ENCODE measurements around the gene ANKRD28.
"Not testable (repeated sequence)": the region's sequence is repeated elsewhere in the genome, so short reads cannot be mapped to it uniquely, and the experiment has no call there.

ANKRD28 gene

DNA sequence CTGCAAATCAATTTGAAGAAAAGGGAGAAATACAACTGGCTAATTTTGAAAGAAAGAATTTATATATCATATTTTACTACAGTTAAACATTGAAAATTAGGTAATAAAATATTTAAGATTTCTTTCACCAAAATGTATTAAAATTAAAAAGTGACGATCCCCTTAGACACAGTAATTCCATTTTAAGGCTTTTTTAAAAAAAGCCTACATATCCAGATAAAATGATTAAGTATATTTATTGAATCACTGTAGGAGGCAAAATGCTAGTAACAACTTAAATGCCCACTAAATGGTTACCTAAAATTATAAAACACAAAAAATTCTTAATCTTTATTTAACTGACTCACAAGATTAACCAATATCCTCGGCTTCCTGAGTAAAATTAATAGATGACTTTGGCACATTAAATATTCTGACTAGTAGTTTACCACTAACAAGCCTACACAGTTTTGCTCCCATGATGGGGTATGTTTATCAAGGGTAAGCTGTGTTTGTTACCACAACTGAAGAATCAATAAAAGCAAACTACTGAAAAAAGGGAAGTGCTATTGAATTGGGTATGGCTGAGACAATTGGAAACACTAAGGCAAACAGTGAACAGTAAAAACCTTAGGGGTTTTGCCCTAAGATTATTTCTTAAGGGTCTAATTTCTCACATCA, 28.4 kb downstream of the ANKRD28 start:
- no peak for DNase-seq

DNA sequence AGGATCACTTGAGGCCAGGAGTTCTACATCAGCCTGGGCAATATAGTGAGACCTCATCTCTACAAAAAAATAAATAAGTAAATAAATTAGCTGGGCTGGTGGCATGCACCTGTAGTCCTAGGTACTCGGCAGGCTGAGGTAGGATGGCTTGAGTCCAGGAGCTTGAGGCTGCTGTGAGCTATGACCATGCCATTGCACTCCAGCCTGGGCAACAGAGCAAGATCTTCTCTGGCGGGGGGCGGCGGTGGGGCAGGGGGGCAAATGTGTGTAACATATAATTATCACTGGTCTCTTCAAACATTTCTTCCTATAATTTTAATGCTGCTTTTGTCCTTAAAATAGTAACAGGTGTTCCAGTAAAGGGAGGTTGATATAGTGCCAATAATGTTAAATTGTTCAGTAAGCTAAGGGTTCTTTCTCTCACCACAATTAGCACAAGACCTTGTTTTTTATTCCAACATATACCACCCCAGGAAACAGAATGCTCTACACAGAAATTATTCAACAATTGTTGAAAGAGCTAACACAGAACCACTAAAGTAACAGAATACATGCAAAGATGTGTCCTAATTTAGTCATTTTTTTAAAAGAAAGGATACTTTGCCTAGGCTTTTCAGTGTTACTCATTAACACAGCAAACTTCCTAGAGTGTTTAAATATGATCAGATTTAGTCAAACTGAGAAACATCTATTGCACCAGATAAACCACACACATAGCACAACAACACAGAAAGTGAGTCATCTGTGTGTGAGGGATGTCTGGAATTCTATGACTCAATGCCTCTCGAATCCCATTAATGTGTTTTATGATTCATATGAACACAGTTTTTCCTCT, 29.1 kb downstream of the ANKRD28 start:
- no peak for DNase-seq

DNA sequence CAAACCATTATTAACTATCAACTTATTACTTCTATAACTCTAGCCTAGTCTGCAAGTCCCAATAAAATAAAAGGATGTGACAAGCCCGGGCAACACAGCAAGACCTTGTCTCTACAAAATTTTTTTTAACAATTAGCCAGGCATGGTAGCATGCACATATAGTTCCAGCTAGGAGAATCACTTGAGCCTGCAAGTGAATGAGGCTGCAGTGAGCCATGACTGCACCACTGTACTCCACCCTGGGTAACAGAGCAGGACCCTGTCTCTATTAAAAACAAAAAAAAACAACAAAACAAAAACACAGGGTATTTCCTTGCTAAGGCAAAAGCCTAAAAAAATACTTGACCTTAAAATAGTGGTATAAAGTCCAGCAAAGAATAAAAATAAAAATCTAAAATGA, 31.4 kb downstream of the ANKRD28 start:
- DNase-seq, result no peak

DNA sequence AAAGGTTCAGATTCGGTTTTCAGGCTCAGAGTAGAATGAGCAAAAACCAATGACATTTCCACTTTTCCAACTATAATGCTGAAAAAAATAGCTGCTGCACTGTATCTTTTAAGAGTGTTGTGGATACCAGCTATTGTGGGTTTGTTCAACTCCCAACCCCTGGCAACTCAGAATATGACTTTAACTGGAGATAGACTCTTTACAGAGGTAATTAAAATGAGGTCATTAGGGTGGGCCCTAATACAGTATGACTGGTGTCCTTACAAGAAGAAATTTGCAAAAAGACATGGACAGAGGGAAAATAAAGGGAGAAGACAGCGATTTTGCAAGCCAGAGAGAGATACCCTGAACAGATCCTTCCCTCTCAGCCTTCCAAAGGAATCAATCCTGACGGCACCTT, 39.5 kb downstream of the ANKRD28 start:
- no peak for DNase-seq

DNA sequence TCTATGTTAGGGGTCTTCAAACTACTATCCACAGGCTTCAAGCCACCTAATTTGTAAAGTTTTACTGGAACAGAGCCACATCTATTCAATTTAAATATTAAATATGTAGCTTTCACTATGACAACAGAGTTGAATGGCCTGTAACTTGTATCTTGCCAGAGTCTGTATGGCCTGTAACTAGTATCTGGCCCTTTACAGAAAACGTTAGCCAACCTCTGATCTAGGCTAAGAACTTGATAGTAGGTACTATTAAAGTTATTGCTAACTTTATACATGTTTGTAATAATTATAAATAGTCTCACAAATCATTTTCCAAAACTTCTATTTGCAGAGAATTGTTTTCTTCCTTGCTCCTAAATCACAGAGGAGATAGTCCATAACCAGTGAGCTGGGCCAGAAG, 40.0 kb downstream of the ANKRD28 start:
- no peak for DNase-seq

DNA sequence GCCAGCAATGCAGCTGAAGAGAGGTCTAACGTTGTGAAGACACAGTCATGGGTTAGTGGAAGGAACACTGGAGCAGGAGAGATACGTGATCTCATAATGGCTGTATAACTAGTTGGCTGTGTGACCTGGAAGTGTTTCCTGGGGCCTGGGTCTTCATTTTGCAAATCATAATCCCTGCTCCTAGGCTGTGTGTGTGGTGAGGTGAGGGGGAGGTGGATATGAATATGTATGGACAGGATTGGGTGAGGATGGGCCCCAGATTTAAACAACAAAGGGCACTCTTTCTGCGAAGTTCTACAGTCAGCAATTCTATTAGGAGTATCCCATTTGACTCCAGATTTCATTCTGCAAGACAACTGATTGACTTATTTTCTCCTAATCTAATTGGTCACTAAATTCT, 41.3 kb downstream of the ANKRD28 start:
- DNase-seq, result no peak

DNA sequence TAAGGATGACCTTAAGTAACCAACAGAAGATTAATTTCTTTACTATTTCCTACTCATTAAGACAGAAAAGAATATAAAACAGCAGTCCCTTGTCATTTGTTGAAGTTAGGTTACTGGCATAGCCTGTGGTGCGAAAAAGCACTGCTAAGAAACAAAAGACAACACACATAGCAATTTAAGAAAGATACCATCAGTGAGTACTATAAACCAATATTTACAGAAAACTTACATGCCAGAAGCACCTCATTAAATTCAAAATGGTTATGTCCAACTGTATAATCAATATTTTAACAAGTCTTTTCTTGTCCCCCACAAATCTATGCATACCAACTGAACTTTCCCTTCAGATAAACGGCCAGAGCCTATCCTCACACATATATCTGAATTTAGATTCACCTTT, 42.0 kb downstream of the ANKRD28 start:
- DNase-seq, result no peak

DNA sequence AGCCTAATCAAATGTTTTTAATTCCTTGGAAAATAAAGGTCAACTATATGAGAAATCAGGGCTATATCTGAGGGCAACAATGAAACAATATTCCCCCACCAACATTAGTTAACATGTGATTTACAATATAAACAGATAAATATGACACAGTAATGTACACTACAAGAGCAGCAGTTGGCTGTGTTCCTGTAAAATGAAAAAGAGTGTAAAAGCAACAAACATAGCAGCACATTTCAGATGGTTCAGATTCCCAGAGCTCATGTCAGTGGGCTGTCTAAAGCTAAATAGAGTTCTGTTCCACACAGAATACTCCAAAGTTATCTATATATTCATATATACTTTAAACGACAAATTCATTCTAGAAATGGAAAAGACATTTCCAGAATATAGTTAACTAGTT, 42.6 kb downstream of the ANKRD28 start:
- DNase-seq, result no peak

DNA sequence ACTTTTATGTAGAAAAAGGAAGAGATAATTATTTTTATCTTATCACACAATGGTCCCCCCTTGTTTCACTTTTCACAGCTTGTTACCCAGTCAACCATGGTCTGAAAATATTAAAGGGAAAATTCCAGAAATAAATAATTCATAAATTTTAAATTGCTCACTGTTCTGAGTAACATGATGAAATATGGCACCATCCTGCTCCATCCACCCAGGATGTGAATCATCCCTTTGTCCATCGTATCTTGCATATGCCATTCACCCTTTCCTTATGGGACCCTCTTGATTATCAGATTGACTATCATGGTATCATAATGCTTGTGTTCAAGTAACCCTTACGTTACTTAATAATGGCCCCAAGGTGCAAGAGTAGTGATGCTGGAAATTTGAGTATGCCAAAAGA, 43.7 kb downstream of the ANKRD28 start:
- DNase-seq, result no peak

DNA sequence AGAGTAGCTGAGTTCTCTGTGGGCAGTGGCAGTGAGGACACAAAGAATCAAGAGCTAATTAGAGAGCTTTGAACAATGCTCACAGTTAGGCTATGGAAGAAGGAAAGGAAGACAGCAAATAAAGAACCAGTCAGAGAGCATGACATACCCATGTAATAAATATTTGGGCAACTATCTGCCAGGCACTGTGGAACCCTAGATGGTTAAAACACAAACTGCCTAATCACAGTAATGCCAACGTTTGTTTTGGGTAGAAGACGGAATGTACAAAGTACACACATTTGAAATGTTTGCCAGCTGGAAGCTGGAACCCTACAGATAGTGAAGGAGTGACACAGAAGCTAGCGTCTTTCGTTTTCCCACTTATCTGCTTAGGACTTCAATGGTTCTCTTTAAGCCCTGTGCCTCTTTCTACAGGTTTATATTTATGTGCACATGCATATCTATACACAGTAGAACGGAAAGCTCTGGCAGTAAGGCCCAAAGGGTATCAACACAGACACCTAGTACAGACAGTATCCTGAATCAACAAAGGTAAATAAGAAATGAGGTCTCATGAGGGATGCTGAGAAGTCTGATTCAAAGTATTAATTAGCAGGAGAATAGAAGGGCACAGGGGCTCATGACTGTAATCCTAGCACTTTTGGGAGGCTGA, 44.6 kb downstream of the ANKRD28 start:
- DNase-seq, result no peak

DNA sequence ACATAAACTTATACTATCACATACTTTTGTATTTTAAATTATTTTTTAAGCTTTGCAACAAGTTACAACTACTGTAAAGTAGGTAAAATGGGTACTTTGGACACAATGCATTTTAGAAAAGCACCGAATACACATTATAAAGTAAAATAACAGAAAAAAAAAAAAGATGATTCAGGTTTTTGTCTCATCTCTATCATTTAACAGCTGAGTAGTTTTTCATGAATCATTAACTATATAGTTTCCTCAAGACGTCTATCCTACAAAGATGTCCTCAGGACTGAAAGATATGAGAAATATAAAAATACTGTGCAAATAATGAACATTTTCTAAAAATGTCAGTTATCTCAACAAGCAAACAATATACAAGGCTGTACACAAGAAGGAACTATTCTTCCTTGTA, 46.9 kb downstream of the ANKRD28 start:
- no peak for DNase-seq

DNA sequence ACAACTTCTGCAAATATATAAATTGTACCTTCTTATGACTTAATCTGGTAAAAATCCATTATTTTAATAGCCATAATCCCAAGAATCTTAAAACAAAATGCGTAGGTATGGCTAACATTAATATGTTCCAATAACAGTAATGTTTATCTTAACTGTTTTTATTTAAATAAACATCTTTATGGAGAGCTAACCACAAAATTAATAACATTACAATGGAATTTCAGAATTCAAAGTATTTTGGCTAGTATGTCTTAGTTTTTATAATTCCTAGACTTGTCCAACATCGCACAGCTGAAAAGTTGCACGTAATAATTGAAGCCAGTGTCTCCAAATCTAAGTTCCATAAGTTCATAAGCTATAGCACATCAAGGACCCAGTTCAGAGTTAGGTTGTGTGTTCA, 47.6 kb downstream of the ANKRD28 start:
- DNase-seq, result no peak

DNA sequence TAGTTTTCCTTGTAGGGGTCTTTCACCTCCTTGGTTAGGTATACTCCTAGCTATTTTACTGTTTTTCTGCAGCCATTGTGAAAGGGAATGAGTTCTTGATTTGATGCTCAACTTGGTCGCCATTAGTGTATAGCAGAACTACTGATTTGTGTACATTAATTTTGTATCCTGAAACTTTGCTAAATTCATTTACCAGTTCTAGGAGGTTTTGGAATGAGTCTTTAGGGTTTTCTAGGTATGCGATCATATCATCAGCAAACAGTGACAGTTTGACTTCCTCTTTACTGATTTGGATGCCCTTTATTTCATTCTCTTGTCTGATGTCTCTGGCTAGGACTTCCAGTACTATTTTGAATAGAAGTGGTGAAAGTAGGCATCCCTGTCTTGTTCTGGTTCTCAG, 51.9 kb downstream of the ANKRD28 start:
- not testable (repeated sequence) for DNase-seq

DNA sequence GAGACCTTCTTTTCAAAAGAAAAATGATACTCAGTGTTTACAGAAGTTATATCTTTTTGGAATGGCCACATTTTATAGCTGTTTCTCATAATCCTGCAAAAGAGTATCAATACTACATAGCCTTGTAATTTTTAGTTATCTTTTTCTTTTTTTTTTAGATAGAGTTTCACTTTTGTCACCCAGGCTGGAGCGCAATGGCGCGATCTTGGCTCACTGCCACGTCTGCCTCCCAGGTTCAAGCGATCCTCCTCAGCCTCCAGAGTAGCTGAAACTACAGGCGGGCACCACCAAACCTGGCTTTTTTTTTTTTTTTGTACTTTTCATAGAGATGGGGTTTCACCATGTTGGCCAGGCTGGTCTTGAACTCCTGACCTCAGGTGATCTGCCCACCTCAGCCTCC, 53.6 kb downstream of the ANKRD28 start:
- DNase-seq, result no peak

DNA sequence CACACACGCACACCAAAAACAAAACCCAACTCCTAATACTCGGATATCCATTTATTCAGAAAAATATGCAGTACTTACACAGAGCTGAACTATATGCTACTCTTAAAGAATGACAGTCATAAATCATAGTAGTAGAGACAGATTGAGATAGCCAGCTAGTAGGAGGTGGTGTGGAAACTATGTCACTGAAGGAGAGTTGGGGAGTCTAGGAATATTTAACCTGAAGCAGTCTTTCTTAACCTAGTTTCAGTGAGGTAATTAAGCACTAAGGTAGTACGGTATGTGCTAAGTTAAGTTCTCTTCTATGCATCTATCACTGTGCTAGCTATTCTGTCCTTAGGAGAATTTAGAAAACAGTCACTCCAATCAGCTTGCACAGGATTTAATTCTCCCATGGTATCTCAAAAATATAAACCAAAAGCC, 54.2 kb downstream of the ANKRD28 start:
- no peak for DNase-seq

DNA sequence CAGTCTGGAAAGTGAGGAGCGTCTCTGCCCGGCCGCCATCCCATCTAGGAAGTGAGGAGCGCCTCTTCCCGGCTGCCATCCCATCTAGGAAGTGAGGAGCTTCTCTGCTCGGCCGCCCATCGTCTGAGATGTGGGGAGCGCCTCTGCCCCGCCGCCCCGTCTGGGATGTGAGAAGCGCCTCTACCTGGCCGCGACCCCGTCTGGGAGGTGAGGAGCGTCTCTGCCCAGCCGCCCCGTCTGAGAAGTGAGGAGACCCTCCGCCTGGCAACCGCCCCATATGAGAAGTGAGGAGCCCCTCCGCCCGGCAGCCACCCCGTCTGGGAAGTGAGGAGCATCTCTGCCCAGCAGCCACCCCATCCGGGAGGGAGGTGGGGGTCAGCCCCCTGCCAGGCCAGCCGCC, 55.5 kb downstream of the ANKRD28 start:
- not testable (repeated sequence) for DNase-seq

DNA sequence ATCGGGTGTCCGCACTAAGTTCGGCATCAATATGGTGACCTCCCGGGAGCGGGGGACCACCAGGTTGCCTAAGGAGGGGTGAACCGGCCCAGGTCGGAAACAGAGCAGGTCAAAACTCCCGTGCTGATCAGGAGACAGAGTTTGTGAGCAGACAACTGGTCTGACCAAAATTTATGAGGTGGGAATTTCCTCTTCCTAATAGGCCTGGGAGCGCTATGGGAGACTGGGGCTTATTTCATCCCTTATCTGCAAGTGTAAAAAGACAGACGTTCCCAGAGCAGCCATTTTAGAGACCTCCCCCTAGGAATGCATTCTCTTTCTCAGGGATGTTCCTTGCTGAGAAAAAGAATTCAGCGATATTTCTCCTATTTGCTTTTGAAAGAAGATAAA, 59.2 kb downstream of the ANKRD28 start:
- not testable (repeated sequence) for DNase-seq

DNA sequence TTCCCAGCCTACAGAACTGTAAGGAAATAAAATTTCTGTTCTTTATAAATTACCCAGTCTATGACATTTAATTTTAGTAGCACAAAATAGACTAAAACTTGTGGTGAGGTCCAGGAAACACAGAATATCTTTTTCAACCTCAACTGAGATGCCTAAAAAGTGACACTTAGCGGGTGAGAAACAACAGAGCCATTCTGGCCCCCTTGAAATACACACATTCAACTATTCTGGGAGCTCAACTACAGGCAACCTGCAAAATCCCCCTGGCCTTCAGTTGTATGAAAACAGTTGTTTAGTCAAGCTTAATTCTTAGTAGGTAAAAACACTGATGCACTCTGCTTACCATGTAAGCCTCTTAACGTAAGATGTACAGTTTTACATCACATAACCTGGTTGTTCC, 66.8 kb downstream of the ANKRD28 start:
- no peak for DNase-seq

DNA sequence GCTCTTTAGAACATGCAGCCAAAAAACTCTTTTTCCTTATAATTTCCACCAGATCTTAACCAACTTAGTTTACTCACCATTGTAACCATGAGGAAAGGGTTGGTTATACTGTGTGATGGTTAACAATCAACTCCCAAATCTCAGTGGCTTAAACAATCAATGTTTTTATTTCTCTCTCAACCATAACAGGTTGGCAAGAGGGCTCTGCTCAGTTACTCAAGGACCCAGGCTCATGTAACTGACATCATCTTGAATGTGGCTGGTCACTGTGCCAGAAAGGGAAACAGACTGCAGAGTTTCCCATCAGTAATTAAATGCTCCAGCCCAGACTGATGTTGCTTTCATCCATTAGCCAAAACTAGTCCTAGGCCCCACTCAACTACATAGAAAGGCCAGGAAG, 69.0 kb downstream of the ANKRD28 start:
- no peak for DNase-seq

DNA sequence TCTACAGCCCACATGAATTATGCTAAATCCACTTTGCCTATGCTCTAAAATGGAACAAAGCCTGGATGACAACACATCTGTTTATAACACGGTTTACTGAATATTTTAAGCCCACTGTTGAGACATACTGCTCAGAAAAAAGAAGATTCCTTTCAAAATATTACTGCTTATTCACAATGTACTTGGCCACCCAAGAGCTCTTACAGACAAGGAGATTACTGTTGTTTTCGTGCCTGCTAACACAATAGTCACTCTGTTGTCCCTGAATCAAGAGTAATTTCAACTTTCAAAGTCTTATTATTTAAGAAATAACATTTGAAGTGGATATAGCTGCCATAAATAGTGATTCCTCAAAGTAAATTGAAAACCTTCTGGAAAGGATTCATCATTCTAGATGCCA, 70.9 kb downstream of the ANKRD28 start:
- no peak for DNase-seq

DNA sequence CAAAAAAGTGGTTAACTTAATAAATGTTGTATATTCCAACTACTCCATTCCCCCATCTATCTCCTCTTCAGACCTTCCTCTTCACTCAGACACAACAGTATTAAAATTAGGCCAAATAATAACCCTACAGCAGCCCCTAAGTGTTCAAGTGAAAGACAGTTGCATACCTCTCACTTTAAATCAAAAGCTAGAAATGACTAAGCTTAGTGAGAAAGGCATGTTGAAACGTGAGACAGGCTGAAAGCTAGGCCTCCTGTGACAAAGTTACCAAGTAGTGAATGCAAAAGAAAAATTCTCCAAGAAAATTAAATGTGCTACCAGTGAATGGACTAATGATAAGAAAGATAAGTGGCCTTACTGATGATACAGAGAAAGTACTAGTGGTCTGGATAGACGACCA, 71.7 kb downstream of the ANKRD28 start:
- DNase-seq, result no peak

DNA sequence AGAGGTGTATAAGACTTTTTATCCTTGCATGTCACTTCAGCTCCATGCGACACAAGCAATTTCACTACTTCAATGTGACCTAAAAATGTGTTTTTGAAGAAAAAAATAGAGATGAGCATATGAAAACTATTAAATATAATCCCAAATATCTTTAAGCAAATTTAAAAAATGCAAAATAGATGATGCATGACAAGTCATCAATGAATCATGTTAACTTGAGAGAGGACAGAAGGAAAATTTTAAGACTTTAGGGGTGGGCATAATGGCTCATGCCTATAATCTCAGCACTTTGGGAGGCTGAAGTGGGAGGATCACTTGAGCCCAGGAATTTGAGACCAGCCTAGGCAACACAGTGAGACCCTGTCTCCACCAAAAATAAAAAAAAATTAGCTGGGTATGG, 73.3 kb downstream of the ANKRD28 start:
- no peak for DNase-seq

DNA sequence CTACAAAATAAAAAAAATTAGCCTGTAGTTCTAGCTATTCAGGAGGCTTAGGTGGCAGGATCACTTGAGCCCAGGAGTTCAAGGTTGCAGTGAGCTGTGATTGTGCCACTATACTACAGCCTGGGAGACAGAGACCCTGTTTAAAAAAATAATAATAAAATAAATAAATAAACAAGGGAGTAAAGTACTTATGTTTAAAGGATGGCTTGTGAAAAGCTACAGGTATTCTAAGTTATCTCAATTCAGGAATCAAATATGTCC, 74.2 kb downstream of the ANKRD28 start:
- no peak for DNase-seq

DNA sequence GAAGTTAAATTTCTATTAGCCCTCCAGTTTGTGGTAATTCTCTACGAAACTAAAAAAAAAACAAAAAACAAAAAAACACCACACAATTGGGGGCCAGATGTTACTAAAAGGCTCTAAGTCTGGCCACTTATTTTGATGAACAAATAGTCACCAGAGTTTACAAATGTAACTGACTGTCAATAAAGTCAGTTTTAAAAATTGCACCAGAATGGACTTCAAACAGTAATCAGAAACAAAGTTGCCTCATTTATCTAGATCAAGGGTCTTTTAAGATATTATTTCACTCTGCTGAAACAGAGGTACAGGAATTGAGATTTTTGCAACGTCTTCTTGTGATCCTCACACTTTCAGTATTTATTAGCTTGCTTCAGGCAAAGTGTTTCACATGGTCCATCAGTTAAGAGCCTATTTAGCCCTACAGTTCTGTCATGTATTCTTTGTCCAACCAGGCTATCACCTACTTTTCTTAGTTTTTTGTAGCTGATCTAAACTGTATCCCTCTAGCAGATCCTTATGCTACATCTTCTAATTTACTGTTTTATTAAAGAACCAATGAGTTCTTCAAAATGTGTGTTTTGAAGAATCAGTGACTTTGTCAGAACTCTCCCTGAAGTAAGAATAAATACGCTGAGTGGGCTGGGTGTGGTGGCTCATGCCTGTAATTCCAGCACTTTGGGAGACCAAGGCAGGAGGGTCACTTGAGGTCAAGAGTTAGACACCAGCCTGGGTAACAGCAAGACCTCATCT, 74.7 kb downstream of the ANKRD28 start:
- no peak for DNase-seq
